Smooth muscle cell (in vitro differentiated cells): ENCODE results near the gene WDFY4. TPM values are rescaled to one million over a fixed set of nuclear protein-coding genes. Genes with fewer than 3 reads are reported as not detected.
A peak's percentile ranks its signal among the peaks of the same experiment; 100 is the strongest.

Source experiments
- DNase-seq: peaks from one replicate; lab custom pipeline; 2025; ENCODE audit not compliant: unreplicated experiment; lab: John Stamatoyannopoulos, UW
- H2AFZ ChIP-seq: fragments of 200-600 bp; sonication (generic); 2 replicates; pipeline ENCODE4 v1.6.0; 2016; ENCODE audit warnings: antibody characterized with exemption, low read depth, mild to moderate bottlenecking
- H3F3A ChIP-seq: fragments of 200-600 bp; sonication (generic); 2 replicates; pipeline ENCODE4 v1.6.0; 2017; ENCODE audit warnings: antibody characterized with exemption, low read depth
- H3K27ac ChIP-seq: fragments of 200-600 bp; sonication (generic); 2 replicates; pipeline ENCODE4 v1.5.1; 2016; ENCODE audit warnings: low read depth, mild to moderate bottlenecking
- H3K27me3 ChIP-seq: fragments of 200-600 bp; sonication (generic); 2 replicates; pipeline ENCODE4 v1.6.1; 2016; ENCODE audit warnings: low read depth, mild to moderate bottlenecking
- H3K36me3 ChIP-seq: fragments of 200-600 bp; sonication (generic); 2 replicates; pipeline ENCODE4 v1.5.1; 2016; ENCODE audit warnings: low read depth
- H3K4me1 ChIP-seq: fragments of 200-600 bp; sonication (generic); 2 replicates; pipeline ENCODE4 v1.5.1; 2016; ENCODE audit warnings: low read depth
- H3K4me2 ChIP-seq: fragments of 200-600 bp; sonication (generic); 2 replicates; pipeline ENCODE4 v1.6.0; 2016; ENCODE audit warnings: mild to moderate bottlenecking
- H3K4me3 ChIP-seq: fragments of 200-600 bp; sonication (generic); 2 replicates; pipeline ENCODE4 v1.5.1; 2016; ENCODE audit warnings: mild to moderate bottlenecking
- H3K79me2 ChIP-seq: fragments of 200-600 bp; sonication (generic); 2 replicates; pipeline ENCODE4 v1.6.0; 2016; ENCODE audit warnings: low read depth, mild to moderate bottlenecking
- H3K9ac ChIP-seq: fragments of 200-600 bp; sonication (generic); 2 replicates; pipeline ENCODE4 v1.6.0; 2016; ENCODE audit warnings: low read depth
- H3K9me3 ChIP-seq: fragments of 200-600 bp; sonication (generic); replicated peaks from 2 replicates; pipeline ENCODE4 v1.5.1; 2016; ENCODE audit warnings: low read depth
- H4K20me1 ChIP-seq: fragments of 200-600 bp; sonication (generic); 2 replicates; pipeline ENCODE4 v1.6.0; 2016; ENCODE audit warnings: low read depth
- WGBS: methylation state at CpG from one replicate; pipeline ENCODE4 v1.1.7; 2016; ENCODE audit warnings: low lambda C conversion rate; 5-methylcytosine and 5-hydroxymethylcytosine counted together
- polyA plus RNA-seq: library from polyadenylated mRNA; unstranded; fragments of >200 nt; fragmentation: Nextera tagmentation; extraction: Ambion mirVana; gene quantifications from 2 replicates; pipeline ENCODE4 v1.2.1, GENCODE V29; 2016
- total RNA-seq: library from RNA; depleted of rRNA; stranded (reverse); fragments of >200 nt; gene quantifications from 2 replicates; pipeline ENCODE4 v1.2.3, GENCODE V29; 2014
- TF ChIP-seq, protein P1 (sequence below): fragments of 200-600 bp; sonication (generic); IDR thresholded peaks from 2 replicates; pipeline ENCODE4 v1.5.1; 2017; ENCODE audit warnings: borderline replicate concordance, mild to moderate bottlenecking, antibody characterized with exemption; ENCODE audit not compliant: insufficient read depth, poor library complexity, severe bottlenecking

WDFY4 gene
- total and polyA plus RNA-seq, 2 experiments from 2014 or later, result not detected

DNA sequence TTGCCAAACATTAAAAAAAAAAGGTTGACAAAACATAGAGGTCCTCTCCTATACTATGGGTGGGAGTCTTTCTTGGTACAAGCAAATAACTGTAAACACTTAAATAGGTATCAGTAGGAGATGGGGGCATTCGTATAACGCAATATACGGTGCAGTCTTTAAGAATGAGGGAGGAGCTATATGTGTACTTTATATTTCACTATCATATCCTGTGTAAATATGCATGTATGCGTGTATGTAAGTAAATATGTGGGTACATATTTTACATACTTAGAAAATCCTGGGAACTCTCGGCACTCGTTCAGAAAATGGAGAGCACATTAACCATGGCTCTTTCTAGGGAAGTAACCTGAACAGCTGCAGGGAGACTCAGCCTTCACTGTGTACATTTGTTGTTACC is 337.0 kb downstream of the WDFY4 start:
- Histone ChIP-seq H3K79me2 (no peaks in the 10 kb centered on the region), H3K4me2 (no peak overlapping the region)
- WGBS, result 90% methylated on average over 6 of the region's 6 CpGs

DNA sequence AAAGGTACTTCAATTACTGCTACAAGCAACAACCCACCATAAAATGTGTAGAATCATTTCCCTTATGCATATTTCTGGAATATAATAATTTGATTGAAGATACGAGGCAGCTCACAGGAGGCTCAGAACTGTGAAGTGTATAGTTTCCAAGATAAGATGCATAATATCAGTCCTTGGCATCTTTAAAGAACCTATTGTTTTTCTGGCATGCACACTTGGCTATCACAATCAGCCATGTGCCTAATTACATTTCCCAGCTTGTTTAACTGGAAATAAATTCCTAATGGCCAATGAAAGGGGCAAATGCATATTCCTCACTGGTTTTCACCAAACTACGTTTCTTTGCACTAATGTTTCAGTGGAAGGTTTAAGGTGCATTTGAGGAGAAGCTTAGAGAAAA is 338.4 kb downstream of the WDFY4 start:
- 81% methylated on average over 2 of the region's 2 CpGs for WGBS
- TF ChIP-seq, protein P1, sequence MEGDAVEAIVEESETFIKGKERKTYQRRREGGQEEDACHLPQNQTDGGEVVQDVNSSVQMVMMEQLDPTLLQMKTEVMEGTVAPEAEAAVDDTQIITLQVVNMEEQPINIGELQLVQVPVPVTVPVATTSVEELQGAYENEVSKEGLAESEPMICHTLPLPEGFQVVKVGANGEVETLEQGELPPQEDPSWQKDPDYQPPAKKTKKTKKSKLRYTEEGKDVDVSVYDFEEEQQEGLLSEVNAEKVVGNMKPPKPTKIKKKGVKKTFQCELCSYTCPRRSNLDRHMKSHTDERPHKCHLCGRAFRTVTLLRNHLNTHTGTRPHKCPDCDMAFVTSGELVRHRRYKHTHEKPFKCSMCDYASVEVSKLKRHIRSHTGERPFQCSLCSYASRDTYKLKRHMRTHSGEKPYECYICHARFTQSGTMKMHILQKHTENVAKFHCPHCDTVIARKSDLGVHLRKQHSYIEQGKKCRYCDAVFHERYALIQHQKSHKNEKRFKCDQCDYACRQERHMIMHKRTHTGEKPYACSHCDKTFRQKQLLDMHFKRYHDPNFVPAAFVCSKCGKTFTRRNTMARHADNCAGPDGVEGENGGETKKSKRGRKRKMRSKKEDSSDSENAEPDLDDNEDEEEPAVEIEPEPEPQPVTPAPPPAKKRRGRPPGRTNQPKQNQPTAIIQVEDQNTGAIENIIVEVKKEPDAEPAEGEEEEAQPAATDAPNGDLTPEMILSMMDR, result no peak

More for the DNA sequence above, 337.0 kb downstream of the WDFY4 start:
- H4K20me1 ChIP-seq, result no peaks in the 10 kb centered on the region
- no peaks in the 10 kb centered on the region for H3F3A ChIP-seq
- H3K27me3 ChIP-seq, result no peaks in the 10 kb centered on the region
- H3K4me1 ChIP-seq, result peaks cover 6% of the 10 kb centered on the region
- no peak overlapping the region for H3K27ac ChIP-seq
- DNase-seq, result no peak
- H3K9ac ChIP-seq, result no peak overlapping the region
- TF ChIP-seq, protein P1, result no peak
- no peaks in the 10 kb centered on the region for H3K36me3 ChIP-seq
- H3K9me3 ChIP-seq, result no peaks in the 10 kb centered on the region
- no peak overlapping the region for H3K4me3 ChIP-seq
- H2AFZ ChIP-seq, result no peak overlapping the region

DNA sequence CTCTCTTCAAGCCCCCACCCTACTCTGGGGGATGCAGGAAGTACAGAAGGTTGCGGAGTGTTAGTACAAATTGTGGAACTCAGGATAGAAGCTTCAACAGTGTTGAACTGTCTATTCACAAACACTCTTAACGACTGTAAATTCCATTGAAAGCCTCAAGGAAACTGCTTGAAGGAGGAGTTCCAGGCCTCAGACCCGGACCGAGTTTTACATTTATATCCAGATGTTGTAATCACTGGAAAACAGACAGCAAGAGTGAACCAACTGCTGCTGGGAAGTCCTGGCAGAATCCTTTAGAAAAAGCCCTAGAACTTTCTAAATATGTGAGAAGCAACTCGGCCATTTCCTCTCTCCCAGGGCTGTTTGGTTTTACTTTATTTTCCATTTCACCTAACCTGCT is 339.1 kb downstream of the WDFY4 start:
- peaks cover 6% of the 10 kb centered on the region for H3K4me1 ChIP-seq
- H3K4me3 ChIP-seq, result no peak overlapping the region
- H3K27me3 ChIP-seq, result no peaks in the 10 kb centered on the region
- H4K20me1 ChIP-seq, result no peaks in the 10 kb centered on the region
- no peaks in the 10 kb centered on the region for H3K79me2 ChIP-seq
- no peaks in the 10 kb centered on the region for H3K36me3 ChIP-seq
- H3K9me3 ChIP-seq, result no peaks in the 10 kb centered on the region
- 26% methylated on average over 5 of the region's 5 CpGs for WGBS
- no peaks in the 10 kb centered on the region for H3F3A ChIP-seq
- peak overlapping the region; percentile 37 for H3K4me2 ChIP-seq
- no peak overlapping the region for H3K9ac ChIP-seq
- no peak for DNase-seq
- peak overlapping the region; percentile 5 for H2AFZ ChIP-seq
- TF ChIP-seq, protein P1, result no peak
- H3K27ac ChIP-seq, result peak overlapping the region; percentile 56

More for the DNA sequence above, 338.4 kb downstream of the WDFY4 start:
- no peak for DNase-seq
- Histone ChIP-seq H3K27me3 (no peaks in the 10 kb centered on the region), H3K4me2 (no peak overlapping the region), H2AFZ (no peak overlapping the region), H3K4me1 (peaks cover 6% of the 10 kb centered on the region), H3K36me3 (no peaks in the 10 kb centered on the region), H3K9me3 (no peaks in the 10 kb centered on the region), H3K27ac (no peak overlapping the region), H4K20me1 (no peaks in the 10 kb centered on the region), H3K79me2 (no peaks in the 10 kb centered on the region), H3F3A (no peaks in the 10 kb centered on the region), H3K4me3 (no peak overlapping the region), H3K9ac (no peak overlapping the region)

DNA sequence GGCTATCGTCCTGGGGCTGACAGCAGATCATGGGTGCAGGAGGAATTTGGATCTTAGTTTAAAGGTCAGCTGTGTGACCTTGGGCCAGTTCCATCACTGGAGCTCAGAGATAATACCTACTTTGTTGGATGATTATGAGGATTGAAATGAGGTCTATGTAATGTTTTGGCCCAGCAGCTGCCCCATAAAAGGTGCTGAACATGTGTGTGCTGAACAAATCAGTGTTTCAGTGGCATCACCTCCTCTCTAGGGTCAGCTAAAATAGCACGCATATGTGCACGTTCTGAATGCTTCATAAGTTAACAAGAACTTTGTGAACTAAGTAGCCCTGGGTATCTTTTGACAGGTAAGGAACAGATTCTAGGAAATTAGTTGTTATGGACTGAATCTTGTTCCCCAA is 339.8 kb downstream of the WDFY4 start:
- H2AFZ ChIP-seq, result no peak overlapping the region
- H3K36me3 ChIP-seq, result no peaks in the 10 kb centered on the region
- H4K20me1 ChIP-seq, result no peaks in the 10 kb centered on the region
- no peaks in the 10 kb centered on the region for H3K9me3 ChIP-seq
- no peak for DNase-seq
- H3F3A ChIP-seq, result no peaks in the 10 kb centered on the region
- no peak overlapping the region for H3K27ac ChIP-seq
- H3K9ac ChIP-seq, result no peak overlapping the region
- TF ChIP-seq, protein P1, result no peak
- H3K79me2 ChIP-seq, result no peaks in the 10 kb centered on the region
- H3K4me1 ChIP-seq, result peaks cover 6% of the 10 kb centered on the region
- no peaks in the 10 kb centered on the region for H3K27me3 ChIP-seq
- H3K4me3 ChIP-seq, result no peak overlapping the region
- WGBS, result 94% methylated on average over 3 of the region's 3 CpGs
- peak overlapping the region; percentile 37 for H3K4me2 ChIP-seq
